ENCODE measurements around the gene CST11.

The CST11 gene

DNA sequence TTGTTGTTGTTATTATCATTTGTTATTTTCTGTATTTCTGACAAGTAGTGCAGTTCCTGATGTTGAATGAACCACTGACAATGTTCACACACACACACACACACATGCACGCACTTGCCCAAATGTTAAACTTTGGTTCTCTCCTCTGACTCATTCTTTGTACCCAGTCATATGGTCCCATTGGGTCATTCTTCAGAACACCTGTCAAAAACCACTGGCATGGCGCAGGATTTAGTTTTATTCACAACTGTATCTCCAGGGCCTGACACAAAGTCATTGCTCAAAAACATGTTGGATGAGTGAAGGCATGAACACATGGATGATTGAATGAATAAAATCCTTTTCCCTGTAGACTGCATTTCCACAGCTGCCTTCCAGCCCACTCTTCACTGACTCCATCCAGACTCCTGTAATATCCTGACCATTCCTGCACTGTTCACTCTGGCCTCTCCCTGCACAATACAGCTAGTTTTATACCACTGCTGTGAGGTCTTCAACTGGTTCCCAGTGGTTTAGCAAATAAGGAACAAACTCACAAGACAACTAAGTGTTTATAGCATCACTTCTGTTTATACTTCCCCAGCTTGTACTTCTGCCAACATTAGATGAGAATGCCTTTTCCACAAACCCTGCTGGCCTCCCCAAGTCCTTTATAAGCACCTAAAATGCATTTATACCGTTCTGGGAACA lies 6.9 kb upstream of the CST11 start:
- no peak for DNase-seq (ENCODE audit: low read depth)
- TF ChIP-seq POLR2A (IDR thresholded peaks at IDR 0.05; ENCODE audit: extremely low read depth, insufficient read length) (no peak), MYC (IDR thresholded peaks at IDR 0.05; ENCODE audit: low read depth, low read length) (no peak), MAX (IDR thresholded peaks at IDR 0.05; ENCODE audit: low read depth, low read length) (no peak), CTCF (IDR thresholded peaks at IDR 0.05; ENCODE audit: low read depth, low read length) (no peak)
- H3K4me3 ChIP-seq (ENCODE audit: low read depth, low read length): no peak overlapping the region

- no peak for TF ChIP-seq MYC (IDR thresholded peaks at IDR 0.05; ENCODE audit: low read depth, low read length)
- TF ChIP-seq CTCF (IDR thresholded peaks at IDR 0.05; ENCODE audit: low read depth, low read length): no peak
- no peak for TF ChIP-seq MAX (IDR thresholded peaks at IDR 0.05; ENCODE audit: low read depth, low read length)
- no peak for TF ChIP-seq POLR2A (IDR thresholded peaks at IDR 0.05; ENCODE audit: extremely low read depth, insufficient read length)
- H3K4me3 ChIP-seq (ENCODE audit: low read depth, low read length): no peak overlapping the region
- DNase-seq (ENCODE audit: low read depth): no peak
Observed at GRCh38 chr20:23456873-23457272, 4.2 kb upstream of the CST11 start.

- TF ChIP-seq MAX (IDR thresholded peaks at IDR 0.05; ENCODE audit: low read depth, low read length) (no peak), CTCF (IDR thresholded peaks at IDR 0.05; ENCODE audit: low read depth, low read length) (no peak), POLR2A (IDR thresholded peaks at IDR 0.05; ENCODE audit: extremely low read depth, insufficient read length) (no peak), MYC (IDR thresholded peaks at IDR 0.05; ENCODE audit: low read depth, low read length) (no peak)
- DNase-seq (ENCODE audit: low read depth): no peak
- H3K4me3 ChIP-seq (ENCODE audit: low read depth, low read length): no peak overlapping the region
Observed at GRCh38 chr20:23456409-23456808, 3.7 kb upstream of the CST11 start.

DNA sequence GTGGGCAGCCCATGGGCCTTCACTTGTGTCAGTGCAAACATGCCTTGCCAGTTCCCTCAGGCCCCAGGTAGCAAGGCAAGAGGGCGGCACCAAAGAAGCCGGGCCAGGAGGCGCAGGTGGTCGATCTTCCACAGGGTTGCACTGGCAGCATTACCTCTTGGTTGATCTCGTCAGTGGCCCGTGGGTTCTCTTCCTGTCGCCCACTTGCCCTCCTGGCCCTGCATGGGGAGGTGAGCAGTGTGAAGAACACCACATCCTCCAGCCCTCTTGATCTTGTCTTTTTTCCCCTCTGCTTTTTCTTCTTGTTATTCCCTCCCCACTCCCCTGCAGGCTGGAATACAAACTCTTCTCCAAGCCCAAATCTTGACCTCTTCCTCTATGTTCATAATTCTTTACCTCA lies 3.0 kb upstream of the CST11 start:
- no peak for TF ChIP-seq POLR2A (IDR thresholded peaks at IDR 0.05; ENCODE audit: extremely low read depth, insufficient read length)
- TF ChIP-seq MYC (IDR thresholded peaks at IDR 0.05; ENCODE audit: low read depth, low read length): no peak
- TF ChIP-seq CTCF (IDR thresholded peaks at IDR 0.05; ENCODE audit: low read depth, low read length): no peak
- no peak for TF ChIP-seq MAX (IDR thresholded peaks at IDR 0.05; ENCODE audit: low read depth, low read length)
- DNase-seq (ENCODE audit: low read depth): no peak
- H3K4me3 ChIP-seq (ENCODE audit: low read depth, low read length): no peak overlapping the region

DNA sequence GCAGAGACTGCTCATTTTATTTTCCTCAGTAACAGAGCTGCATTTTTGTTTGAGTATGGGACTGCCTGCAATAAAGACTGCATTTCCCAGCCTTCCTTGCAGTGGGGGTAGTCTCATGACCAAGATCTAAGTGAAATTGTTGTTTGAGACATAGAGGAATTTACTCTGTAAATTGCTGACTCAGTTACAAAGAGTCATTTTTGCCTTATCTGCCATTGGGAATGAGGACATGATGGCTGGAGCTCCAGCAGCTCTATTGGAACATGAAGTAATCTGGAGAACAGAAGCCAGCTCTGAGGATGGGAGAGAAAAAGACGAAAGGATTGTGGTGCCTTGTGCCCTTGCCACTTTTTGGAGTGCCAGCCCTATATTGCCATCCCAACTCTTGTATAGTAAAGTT lies 2.1 kb upstream of the CST11 start:
- no peak overlapping the region for H3K4me3 ChIP-seq (ENCODE audit: low read depth, low read length)
- DNase-seq (ENCODE audit: low read depth): no peak
- TF ChIP-seq MAX (IDR thresholded peaks at IDR 0.05; ENCODE audit: low read depth, low read length): no peak
- TF ChIP-seq CTCF (IDR thresholded peaks at IDR 0.05; ENCODE audit: low read depth, low read length): no peak
- no peak for TF ChIP-seq MYC (IDR thresholded peaks at IDR 0.05; ENCODE audit: low read depth, low read length)
- no peak for TF ChIP-seq POLR2A (IDR thresholded peaks at IDR 0.05; ENCODE audit: extremely low read depth, insufficient read length)
